EL (cell line): ENCODE data around the gene RASL10B.
A peak's percentile ranks its signal among the peaks of the same experiment; 100 is the strongest.
"Not testable (repeated sequence)": the region's sequence is repeated elsewhere in the genome, so short reads cannot be mapped to it uniquely, and the experiment has no call there.

Source experiments
- DNase-seq: peaks from one replicate; pipeline ENCODE4 v3.0.0-alpha.2; 2016

The RASL10B gene

GRCh38 chr17:35731239-35731916, at the start of gene RASL10B:
Gene RASL10B (plus strand): TSS chr17:35731639. CDS start chr17:35735185, 3,546 bp downstream.
- DNase-seq = peak; percentile 64

GRCh38 chr17:35683591-35683990, 47.8 kb upstream of the RASL10B start:
- no peak for DNase-seq

- peak; percentile 18 for DNase-seq
Measured at GRCh38 chr17:35684055-35684802, 47.2 kb upstream of the RASL10B start.

- DNase-seq = no peak
Measured at GRCh38 chr17:35692512-35693210, 38.8 kb upstream of the RASL10B start.

- DNase-seq = no peak
Measured at GRCh38 chr17:35693662-35694061, 37.8 kb upstream of the RASL10B start.

GRCh38 chr17:35694906-35695305, 36.5 kb upstream of the RASL10B start:
- no peak for DNase-seq

DNA sequence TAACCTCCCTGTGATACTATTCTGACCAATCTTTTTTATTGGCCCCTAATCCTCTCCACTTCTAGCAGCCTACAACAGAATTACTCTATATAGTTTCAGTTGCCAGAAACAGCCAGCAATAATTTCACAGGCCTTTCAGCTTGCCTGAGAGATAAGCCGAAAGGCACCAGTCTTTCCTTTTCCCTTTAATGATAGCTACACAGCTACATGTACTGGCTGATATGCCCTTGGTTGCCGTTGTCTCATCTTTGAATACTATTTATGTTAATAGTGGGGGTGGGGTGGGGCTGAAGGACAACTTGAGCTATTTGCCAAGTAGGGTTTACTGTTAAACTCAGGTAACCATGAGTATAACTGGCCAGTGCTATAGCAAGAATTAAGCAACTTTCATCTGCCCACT, 35.8 kb upstream of the RASL10B start:
- no peak for DNase-seq

DNA sequence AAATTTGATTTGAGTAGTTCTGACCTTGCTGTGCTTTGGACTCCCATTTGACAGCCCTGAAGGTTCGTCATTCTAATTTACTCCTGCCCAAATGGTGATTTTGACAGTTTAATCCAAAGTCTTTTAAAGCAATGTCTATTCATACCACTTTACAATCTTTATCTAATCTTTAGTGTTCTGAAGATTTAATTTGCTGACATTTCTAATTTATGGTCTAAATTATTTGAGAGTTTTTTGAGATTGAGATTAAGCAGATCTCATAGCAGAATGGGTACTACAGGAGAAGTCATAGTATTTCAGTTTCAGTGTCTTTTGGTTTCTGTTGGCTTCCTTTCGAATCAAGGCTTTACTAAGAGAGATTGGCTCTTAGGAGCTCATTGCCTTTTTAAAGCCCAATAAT, 32.6 kb upstream of the RASL10B start:
- no peak for DNase-seq

DNA sequence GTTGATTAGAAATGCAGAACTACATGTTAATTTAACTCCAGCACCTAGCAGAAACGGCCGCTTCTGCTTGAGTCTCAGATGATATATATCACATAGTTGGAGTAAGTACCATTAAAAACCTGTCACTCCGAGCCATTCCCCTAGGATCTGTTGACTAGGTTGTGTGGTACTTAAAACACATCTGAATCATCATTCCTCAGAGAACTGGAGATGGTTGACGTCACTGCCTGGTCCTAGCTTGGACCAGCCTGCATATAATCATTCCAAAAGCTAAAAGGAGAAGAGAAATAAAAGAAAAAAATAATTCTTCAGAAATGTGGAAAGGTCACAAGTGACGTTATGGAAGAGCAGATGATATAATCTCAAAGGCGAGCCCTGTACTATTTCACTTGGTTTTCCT, 31.3 kb upstream of the RASL10B start:
- DNase-seq = peak; percentile 50

DNA sequence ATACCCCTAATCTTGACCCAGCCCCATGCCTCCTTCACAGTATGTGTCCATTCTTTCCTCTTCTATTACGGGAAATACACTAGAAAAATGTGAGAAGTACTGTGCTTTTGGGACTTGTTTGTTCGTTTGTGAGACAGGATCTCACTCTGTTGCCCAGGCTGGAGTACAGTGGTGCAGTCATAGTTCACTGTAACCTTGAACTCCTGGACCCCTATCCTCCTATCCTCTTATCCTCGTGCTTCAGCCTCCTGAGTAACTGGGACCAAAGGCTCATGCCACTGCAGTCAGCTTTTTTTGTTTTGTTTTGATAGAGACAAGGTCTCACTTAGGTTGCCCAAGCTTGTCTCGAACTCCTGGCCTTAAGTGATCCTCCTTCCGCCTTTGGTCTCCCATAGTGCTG, 29.9 kb upstream of the RASL10B start:
- DNase-seq = no peak

DNA sequence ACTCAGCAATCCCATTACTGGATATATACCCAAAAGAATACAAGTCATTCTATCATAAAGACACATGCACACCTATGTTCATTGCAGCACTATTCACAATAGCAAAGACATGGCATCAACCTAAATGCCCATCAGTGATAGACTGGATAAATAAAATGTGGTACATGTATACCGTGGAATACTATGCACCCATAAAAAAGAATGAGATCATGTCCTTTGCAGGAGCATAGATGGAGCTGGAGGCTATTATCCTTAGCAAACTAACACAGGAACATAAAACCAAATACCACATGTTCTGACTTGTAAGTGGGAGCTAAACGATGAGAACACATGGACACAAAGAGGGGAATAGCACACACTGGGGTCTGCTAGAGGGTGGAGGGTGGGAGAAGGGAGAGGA, 28.1 kb upstream of the RASL10B start:
- DNase-seq = not testable (repeated sequence)

GRCh38 chr17:35705230-35705629, 26.2 kb upstream of the RASL10B start:
- no peak for DNase-seq

DNA sequence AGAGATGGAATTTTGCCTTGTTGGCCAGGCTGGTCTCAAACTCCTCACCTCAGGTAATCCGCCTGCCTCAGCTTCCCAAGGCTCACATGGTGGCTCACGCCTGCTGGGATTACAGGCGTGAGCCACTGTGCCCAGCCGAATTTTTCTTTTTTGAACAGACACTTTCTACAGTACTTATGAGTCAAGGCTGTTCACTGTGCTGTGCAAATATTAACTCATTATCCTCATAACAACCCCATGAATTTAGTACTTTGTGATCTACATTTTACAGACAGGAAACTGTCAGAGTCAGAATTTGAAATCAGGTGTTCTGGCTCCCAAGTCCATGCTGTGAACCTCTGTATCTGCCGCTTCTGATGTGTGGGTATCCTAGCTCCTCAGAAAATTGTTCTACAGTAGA, 25.7 kb upstream of the RASL10B start:
- DNase-seq = no peak

DNA sequence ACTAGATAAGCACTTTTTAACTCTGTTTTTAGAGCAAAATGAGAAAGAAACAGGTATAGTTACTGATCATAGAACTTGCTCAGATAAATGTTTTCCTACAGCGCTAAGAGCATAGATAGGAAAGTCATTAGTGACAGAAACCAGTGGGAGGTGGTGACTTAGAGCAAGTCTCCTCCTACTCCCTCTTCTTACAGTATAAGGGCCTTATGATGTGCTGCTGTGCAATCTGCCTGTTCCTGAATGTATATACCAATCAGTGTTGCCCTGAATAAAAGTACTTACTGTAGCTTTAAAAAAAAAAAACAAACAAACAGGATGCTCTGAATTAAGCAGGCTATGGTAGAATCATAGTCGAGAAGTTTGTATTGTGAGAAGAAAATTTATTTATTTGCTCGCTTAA, 23.3 kb upstream of the RASL10B start:
- DNase-seq = no peak

DNA sequence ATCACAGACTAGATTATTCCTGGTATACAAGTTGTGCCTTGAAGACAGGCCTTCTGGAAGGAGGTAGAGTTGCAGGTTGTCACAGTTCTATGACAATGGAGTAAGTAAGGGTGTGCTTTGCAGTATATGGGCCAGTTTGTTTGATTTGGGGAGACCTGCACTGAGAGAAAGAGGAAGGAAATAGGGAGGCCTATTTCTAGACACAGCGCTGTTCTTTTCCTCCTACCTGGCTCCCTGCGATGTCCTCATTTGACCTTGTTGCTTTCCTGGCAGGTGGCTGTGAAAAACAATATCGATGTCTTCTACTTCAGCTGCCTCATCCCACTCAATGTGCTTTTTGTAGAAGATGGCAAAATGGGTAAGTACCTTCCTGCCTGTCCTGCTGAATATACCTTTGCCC, 22.5 kb upstream of the RASL10B start:
- no peak for DNase-seq

- DNase-seq = no peak
Measured at GRCh38 chr17:35709874-35710273, 21.6 kb upstream of the RASL10B start.

DNA sequence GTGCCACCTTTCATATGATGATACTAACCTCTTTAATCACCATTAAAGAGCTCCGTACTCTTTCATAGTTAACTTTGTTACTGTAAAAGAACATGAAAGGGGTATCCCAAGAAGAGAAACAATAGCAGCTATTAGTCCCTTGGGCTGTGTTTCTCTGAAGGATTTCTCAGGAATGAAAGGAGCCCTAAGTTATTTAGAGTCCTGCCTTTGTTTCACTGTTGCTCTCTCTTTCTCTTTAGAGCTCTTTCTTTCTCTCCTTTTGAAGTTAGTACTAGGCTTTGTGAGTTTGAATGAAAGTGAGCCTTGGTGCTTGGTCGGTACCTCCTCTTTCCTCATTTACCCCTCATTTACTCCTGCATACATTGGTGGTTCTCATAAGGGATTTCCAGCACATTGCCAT, 20.5 kb upstream of the RASL10B start:
- no peak for DNase-seq

DNA sequence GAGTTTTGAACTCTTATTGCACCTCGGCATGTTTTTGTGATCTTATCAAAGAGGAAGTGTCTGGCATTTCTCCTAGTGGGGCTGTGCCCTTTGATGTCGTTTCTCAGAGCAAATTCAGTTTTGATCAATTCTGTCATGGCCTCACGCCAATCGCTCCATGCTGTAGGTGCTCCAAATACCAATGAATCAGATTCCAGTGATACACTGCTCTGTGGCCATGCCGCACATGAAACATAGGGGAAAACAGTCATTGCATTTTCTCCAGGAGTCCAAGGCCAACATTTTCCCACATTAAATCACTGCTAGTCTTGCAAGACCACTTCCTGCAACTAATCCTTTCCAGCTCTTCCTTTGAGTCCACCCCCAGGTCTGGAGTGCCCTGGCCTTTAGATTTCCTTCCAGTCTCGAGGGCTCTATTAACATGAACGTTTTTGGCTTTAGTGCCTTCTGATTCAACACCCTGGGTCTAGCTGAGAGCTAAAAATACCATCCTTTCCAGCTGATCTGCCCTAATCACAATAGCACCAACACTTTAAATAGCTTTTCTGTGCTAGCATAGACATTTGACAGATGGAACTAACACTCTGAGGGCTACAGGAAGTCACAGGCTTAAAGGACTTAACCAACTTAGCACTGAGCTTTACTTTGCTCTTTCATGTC, 18.2 kb upstream of the RASL10B start:
- peak; percentile 92 for DNase-seq

- DNase-seq = no peak
Measured at GRCh38 chr17:35714988-35715387, 16.5 kb upstream of the RASL10B start.

DNA sequence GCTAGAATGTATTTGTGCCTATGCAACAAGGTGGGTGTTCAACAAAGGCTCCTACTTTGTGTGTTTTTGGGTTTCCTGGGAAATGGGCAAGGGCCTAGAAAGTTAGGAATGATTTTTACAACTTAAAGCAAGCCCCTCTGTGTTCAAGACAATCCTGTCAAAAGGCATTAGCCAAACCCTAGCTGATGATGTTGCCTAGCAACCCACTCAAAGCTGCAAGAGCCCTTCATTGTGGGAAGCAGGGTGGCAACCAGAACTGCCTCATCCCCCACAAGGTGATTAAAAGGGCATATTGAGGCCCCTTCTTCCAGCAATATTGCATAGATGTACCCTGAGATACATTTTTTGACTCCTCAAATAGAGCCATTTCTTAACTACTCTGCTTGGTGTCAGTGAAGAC, 16.0 kb upstream of the RASL10B start:
- DNase-seq = no peak

DNA sequence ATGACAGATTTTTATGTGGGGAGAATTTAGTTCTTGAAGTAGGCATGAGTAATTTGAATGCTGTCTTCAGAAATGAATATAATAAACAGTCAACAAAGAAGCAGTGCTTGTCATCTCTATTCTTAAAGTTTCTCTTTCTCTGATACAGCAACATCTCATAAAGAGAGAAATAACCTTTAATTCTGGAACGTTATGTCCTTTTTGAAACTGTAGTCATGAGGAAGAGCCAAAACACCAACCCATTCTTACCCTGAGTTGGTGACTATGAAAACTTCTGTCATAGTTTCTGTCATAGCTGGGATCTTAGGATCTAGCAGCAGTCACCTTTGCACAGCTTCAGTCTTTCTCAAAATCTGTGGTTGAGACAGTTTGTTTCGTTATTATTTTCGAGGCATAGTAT, 15.3 kb upstream of the RASL10B start:
- no peak for DNase-seq

DNA sequence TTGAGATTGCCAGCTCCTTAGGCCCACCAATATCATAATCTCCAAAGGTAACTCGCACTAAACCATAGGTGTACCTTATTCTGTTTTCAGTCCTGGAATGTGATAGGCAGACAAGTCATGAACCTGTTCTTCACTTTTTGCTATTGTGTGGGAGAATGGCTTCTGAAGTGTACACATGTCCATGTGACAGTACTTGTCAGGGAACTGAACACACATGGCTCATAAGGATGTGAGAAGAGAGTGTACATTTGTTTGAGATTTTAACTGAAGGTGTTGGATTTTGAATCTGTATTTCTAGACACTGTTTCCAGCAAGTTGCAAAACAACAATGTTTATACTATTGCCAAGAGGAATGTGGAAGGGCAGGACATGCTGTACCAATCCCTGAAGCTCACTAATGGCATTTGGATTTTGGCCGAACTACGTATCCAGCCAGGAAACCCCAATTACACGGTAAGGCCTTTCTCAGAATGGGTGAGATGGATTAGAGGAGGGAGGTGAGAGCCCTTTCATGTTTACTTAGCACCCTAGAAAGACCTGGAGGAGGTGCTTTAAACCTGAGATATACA, 14.5 kb upstream of the RASL10B start:
- no peak for DNase-seq

GRCh38 chr17:35717475-35717874, 14.0 kb upstream of the RASL10B start:
- no peak for DNase-seq
